GM21528 (cell line): ENCODE results near the gene ZBTB2.

Experiments
- ATAC-seq: cut with Tn5 transposase; IDR thresholded peaks from one replicate; pipeline ENCODE4 v1.9.1; 2021; ENCODE audit warnings: mild to moderate bottlenecking, moderate library complexity; ENCODE audit not compliant: unreplicated experiment, low FRiP score

Gene ZBTB2, protein sequence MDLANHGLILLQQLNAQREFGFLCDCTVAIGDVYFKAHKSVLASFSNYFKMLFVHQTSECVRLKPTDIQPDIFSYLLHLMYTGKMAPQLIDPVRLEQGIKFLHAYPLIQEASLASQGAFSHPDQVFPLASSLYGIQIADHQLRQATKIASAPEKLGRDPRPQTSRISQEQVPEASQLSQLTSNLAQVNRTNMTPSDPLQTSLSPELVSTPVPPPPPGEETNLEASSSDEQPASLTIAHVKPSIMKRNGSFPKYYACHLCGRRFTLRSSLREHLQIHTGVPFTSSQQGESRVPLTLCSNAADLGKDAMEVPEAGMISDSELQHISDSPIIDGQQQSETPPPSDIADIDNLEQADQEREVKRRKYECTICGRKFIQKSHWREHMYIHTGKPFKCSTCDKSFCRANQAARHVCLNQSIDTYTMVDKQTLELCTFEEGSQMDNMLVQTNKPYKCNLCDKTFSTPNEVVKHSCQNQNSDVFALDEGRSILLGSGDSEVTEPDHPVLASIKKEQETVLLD

DNA sequence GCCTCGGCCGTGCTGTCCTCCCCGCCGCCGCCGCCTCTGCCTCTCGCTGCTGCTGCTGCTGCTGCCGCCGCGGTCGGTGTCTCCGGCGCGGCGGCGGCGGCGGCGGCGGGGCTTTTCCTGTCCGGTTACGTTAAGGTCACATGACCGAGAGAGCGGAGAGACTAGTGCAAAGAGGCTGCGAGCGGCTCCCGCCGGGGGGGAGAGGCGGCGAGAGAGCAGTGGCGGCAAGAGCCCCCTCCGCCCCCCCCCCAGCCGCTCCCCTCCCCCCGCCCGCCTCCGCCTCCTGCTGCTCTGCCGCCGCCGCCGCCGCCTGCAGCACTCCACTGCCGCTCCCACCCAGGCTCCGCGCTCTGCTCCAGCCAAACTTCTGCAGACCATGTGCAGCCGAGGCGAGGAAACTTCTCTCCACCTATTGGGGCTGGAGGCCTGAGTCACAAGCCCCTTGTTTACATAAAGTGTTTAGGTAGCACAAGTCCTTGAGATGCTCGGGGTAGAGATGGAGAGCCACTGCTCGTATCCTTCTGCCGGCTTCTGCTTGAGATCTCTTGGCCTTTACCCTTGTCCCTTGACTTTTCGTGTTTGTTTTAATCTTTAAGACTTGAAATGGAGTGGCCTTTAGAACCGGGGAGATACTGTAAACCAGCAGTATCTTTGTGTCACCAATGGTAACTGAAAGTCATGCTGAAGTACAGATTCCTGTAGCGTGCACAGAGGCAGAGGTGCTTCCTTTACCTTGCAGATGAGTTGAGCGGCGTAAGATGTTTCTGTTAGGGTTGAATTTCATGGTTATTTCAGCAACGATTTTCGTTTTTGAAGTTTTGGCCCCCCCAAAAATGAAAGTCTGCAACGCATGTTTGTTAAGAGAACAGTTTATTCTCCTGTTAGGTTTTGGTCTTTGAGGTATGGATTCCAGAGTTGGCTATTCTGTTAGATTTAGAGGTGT is at the start of gene ZBTB2:
Gene ZBTB2 (minus strand): TSS at position 89 of the 943 bp plus-strand sequence. CDS start 17,922 bp downstream, outside the sequence.
- ATAC-seq: peak; percentile 15

DNA sequence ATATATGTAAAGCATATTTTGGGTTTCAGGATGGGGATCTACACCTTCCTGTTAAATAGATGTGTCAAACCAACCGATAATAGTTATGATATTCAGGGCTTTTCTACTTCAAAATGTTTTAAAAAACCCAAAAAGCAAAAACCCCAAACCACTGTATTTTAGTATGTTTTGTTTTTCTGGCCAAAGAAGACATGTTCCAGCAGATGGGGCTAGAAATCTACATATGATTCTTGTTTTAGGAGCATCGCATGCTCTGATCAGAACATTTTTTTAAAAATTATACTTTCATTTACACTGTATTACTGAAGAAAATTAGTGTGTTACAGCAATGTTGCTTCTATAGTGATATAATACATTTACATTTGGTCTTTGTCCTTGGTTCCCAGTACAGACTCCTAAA is 49.6 kb upstream of the ZBTB2 start:
- no peak for ATAC-seq

DNA sequence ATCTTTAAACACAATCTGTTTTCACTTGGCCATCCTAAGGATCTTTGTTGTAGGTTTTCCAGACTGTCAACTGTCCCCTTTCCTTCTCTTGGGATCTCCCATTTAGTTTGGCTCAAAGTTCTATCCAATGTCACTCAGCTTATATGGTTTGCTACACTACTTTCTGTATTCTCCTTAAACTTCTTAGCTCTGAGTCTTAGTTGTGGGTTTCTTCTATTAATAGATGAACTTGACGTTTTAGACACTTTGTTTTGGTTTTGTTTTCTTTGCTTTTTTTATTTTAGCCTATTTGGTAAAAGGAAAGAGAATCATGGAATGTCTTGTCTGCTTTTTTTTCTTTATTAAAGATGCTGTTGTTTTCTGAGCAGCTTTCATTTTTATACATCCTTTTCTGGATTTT is 49.1 kb upstream of the ZBTB2 start:
- ATAC-seq: no peak

DNA sequence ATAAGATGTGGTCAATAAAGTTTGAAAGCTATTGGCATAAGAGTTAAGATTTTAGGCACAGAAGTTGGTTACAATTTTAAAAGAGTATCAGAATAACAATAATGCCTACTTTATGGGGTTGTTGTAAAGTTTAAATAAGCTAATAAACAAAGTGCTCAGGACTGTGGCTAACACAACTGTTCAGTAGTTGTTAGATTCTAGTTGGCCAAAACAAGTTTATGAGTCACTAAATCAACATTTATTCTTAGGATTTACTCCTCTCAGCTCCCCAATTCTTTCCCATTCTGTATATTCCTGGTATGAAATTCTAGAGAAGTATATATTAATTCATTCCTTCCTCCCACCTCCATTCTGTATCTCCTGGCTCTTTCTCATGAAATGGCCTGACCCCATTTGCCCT is 46.0 kb upstream of the ZBTB2 start:
- ATAC-seq: no peak

DNA sequence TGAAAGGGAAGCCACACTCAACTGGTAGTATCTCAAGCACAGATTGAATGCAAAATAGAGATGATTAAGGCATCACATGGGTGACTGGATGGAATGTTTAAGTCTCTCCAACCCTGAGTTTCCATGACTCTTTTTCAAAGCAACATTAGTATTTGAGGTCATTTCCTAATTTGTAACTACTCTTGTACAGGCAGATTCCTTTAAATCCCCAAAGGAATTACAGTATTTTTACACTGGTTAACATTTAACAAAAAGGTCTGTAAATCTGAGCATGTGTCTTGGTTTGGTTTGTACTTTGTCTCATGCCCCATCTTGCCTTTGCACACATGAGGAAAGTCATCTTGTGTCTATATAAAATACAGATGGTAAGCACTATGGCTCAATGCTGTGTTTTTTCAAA is 45.4 kb upstream of the ZBTB2 start:
- no peak for ATAC-seq

DNA sequence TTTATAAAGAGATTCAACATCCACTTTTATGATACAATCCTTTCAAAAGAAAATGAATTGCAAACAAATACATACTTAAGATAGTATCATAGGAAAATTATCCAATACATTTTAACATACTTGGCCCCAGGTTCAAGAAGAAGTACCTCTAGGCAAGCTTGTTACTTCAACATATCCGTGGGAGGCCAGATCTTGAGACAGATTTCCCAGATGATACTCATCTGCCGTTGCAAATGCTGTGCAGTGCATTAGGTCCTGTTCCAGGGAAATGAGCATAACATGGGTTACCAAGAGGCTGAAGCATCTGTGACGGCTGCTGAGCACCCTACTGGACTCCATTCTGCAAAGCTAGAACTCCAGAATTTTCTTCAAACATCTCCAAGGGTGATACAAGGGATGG is 44.9 kb upstream of the ZBTB2 start:
- no peak for ATAC-seq

DNA sequence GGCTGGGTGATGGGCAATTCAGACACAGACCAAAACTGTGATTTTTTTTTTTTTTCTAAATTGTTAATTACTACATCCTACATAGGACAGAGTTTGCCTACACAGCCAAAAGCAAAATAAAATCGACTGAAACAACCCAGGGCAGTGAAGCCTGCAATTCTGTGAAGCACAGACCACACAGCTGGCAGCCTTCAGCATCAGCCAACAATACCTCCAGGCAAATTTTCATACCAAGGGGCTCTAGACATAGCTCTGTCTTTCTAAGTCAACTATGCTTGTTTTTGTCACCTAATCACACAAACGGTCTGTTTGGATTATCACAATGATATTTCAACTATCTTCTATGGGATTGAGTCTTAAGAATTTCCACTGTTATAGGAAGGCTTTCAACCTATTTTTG is 43.0 kb upstream of the ZBTB2 start:
- ATAC-seq: no peak

DNA sequence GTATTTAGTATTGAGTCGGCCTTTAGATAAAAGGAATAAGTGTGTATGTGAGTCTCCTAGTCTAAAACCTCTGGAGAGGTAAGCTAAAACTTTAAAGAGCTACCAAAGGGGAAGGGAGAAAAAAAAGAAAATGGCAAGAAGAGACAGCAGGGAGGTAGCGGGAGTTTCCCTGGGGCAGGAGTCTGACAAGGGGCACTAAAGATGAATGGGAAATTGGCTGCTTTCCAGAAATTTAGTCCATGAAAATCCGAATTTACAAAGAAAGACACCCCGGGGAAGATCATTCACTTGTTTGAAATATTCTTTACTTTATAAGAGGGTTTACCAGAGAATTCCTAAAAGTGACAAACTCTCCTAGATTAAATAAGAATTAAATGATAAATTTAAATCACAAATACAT is 41.3 kb upstream of the ZBTB2 start:
- no peak for ATAC-seq

DNA sequence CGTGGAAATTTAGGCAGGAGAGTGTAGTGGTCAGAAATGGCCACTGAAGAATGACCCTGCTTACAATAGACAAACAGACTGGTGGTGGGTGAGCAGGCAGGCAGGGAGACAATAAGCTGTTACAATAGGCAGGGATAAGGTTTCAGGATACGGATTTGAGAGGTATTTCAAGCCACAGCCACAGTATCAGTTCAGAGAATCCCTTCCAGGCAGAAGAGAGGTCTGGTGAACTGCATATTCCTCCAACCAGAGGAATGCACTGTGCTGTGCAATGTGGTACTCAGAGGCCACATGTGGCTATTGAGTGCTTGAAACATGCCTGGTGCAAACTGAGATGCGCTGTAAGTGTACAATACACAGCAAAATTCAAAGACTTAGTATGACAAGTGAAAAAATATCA is 40.0 kb upstream of the ZBTB2 start:
- no peak for ATAC-seq

DNA sequence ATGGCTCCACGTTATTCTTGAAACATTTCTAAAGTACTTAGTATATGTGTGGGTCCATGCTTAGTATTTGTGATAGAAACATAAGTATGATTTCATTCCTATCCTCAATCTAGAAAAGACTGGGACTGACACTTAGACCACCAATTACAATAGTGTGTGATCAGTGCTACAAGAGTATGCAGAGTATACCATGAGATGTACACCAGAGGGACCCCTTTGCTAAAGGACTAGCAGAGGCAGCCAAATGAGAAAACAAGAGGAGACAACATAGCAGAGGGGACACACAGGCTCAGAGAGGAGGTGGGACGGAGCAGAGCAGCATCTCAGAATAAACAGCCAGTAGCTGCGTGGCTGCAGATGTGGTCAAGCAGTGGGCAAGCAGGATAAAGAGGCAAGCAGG is 39.5 kb upstream of the ZBTB2 start:
- no peak for ATAC-seq

DNA sequence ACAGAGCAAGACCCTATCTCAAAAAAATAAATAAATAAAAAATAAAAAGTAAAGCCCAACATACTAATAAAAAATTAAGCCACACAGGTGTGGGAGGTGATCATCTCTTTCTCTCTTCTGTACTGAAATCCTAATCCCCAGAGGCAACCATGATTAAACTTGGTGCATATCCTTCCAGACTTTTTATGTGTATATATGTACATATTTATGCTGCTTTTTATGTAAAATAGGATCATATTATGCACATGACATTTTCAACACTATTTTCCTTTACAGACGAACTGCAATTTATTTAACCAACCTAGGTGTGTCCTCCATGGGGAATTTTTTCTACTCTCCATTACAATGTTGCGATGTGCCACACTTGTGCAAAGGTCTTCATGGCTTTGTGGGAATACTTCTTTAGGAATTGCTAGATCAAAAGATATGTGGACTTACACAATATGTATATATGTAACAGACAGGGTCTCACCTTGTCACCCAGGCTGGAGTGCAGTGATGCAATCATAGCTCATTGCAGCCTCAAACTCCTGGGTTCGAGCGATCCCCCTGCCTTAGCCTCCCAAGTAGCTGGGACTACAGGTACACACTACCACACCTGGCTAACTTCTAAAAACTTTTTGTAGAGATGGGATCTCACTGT is 36.9 kb upstream of the ZBTB2 start:
- no peak for ATAC-seq

DNA sequence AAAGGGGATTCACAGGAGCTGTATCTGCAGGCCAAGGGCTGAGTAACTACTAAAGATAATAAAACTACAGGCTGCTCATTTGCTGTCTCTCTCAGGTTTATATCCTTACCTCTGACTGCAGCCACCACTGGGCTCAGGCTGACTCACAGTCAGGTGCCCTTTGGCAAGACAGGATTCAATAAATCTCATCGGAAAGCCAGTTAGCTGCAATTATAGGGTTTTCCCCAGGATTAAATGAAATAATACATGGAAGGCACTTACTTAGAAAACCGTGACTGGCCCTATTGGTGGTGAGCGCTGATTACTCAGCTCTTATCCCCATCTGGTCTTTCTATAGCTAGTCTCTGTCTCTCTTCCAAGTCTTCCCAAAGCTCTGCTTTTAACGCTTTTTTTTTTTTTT is 34.2 kb upstream of the ZBTB2 start:
- ATAC-seq: no peak

DNA sequence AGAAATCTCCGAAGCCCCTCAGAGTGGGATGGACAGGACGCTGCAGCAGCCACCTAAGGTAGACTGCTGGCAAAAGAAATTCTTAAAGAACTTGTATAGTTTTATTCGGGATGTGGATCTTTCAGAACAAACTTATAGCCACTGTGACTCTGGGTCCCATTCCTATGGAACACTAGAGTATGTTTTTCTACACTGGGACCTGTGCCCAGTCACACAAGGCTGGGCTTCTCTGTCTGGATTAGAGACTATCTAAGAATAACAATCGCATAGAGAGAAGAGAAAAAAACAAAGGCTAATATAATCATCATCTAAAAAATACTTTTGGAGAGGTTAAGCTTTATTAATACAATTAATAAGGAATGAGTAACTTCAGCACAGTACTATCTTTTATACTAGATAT is 31.6 kb upstream of the ZBTB2 start:
- ATAC-seq: no peak

DNA sequence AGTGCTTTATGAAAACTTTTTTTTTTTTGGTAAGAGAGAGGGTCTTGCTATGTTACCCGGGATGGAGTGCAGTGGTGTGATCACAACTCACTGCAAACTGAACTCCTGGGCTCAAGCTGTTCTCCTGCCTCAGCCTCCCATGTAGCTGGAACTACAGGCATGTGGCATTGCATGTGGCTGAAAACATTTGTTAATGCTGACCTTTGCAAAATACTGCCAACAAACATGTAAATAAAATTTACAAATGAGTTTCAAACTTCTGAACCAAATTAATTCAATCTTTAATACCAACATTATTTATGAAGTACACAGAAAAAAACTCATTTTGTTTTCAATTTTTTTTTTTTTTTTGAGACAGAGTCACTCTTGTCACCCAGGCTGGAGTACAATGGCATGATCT is 26.1 kb upstream of the ZBTB2 start:
- ATAC-seq: no peak

DNA sequence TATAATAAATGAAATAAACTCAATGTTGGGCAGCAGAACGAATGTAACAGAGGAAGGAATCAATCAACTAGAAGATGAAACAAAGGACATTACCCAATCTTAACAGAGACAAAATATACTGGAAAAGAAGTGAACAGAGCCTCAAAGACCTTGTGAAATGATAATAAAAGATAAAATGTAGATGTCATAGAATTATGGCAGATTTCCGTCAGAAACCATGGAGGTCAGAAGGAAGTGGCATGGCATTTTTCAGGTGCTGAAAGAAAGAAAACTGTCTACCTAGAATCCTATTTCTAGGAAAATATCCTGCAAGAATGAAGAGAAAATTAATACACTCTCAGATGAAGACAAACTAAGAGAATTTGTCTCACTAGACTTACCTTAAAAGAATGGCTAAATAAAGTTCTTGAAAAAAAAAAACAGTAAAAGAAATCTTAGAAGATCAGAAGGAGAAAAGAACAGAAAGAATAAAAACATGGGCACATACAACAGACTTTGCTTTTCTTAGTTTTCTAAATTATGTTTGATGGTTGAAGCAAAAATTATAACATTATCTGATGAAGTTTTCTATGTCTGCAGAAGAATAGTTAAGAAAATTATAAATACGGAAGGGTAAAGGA is 23.4 kb upstream of the ZBTB2 start:
- ATAC-seq: no peak

DNA sequence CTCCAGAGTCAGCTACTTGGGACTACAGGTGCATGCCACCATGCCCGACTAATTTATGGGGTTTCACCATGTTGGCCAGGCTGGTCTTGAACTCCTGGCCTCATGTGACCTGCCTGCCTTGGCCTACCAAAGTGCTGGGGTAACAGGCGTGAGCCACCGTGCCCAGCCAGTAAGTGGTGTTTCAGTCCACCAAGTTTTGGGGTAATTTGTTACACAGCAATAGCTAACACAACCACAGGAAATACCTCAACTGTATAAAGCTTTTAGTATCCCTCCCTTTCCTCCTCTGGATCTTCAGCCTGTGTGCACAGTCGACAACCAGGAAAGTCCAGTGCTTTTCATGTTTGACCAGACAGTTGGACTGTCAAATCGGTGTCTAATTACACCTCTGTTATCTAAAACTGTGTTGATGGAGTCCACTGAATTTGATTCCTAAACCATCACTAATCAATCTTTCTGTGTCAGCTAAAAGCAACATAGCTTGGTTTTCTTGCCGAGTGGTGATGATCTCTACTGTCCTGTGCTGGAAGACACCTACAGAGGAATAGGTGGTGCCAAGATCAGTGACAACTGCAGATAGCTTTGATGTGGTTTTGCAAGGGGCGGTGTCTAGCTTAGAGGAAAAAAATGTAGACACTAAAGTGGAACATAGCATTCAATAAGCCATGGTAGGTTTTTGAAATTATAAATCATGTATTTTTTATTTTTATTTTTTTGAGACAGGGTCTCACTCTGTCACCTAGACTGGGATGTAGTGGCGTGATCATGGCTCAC is 22.2 kb upstream of the ZBTB2 start:
- ATAC-seq: no peak

DNA sequence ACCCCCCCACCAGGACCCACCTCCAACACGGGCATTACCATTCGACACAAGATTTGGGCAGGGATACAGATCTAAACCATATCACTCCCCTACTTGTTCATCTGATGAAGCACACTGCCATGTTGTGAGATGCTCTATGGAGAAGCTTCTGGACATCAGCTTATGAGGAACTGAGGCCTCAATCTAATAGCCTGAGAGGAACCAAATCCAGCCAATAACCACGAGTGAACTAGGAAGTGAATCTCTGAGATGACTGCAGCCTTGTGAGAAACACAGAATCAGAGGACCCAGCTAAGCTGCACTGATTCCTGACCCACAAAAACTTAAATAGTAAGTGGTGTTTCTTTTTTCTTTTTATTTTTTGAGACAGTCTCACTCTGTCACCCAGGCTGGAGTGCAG is 21.6 kb upstream of the ZBTB2 start:
- no peak for ATAC-seq

DNA sequence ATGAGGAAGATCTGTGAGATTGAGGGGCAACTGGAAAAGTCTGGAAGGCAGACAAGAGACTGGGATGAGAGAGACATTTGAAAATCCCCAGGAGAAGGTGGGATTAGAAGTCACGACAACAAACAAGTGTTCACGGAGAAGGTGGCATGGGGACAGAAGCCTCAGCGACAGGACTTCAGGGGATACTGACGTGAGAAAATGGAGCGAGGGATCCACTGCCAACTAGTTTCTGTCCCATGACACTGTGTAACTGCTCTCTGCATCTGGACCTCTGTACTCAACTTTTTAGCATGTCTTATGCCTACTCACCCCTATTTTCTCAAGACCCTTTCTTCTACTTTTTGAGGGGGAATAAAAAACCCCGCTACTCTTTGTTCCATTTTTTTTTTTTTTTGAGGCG is 18.3 kb upstream of the ZBTB2 start:
- ATAC-seq: no peak

DNA sequence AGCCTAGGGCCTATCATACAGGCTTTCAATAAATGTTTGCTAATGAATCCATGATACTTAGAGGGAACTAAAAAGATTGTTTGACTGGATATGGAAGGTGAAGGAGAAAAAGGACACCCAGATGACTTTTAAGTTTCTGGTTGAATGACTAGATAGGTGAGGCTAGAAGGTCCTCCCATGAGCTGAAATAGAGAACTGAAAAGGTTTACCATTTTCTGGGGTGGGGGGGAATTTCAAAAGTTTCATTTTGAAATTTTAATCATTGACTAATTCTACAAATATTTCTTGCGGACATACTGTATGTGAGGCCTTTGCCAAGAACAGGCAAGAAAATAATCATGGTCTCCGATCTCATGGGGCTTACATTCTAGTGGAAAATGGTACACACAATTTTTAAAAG is 17.9 kb upstream of the ZBTB2 start:
- ATAC-seq: peak; percentile 46

DNA sequence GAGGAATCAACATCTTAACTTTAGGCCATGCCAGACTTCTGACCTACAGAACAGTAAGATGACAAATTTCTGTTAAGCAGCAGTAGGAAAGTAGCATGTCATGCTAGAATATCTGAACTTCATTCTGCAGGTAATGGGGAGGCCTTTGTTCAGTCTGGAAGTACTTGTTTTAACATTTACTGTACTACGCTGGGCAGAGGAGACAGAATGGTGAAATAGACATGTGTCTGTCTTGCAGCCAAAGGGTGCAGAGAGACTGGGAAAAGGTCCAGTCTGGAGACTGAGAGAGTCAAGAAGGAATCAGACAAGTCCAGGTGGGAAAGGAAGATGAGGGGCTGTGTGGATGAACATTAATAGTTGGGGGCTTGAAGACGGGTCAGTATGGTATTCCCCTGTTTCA is 17.5 kb upstream of the ZBTB2 start:
- no peak for ATAC-seq
